HG03108 (cell line): ENCODE measurements around the gene CMIP.

Experiments used
- ATAC-seq: cut with Tn5 transposase; IDR thresholded peaks from one replicate; pipeline ENCODE4 v1.9.1; 2021; ENCODE audit warnings: moderate library complexity; ENCODE audit not compliant: unreplicated experiment

CMIP gene

GRCh38 chr16:81562174-81562849 is 117.7 kb downstream of the CMIP start:
- ATAC-seq = no peak

- no peak for ATAC-seq
Measured at GRCh38 chr16:81562926-81563325, 118.3 kb downstream of the CMIP start.

GRCh38 chr16:81564421-81564911 is 119.9 kb downstream of the CMIP start:
- no peak for ATAC-seq

GRCh38 chr16:81565321-81566028 is 120.9 kb downstream of the CMIP start:
- no peak for ATAC-seq

GRCh38 chr16:81566086-81567007 is 121.7 kb downstream of the CMIP start:
- no peak for ATAC-seq

- ATAC-seq = no peak
Measured at GRCh38 chr16:81567087-81567486, 122.5 kb downstream of the CMIP start.

GRCh38 chr16:81567987-81568748 is 123.6 kb downstream of the CMIP start:
- no peak for ATAC-seq

GRCh38 chr16:81568749-81569087 is 124.1 kb downstream of the CMIP start:
- ATAC-seq = no peak

GRCh38 chr16:81569361-81570034 is 124.9 kb downstream of the CMIP start:
- ATAC-seq = no peak

- no peak for ATAC-seq
Measured at GRCh38 chr16:81570151-81570846, 125.7 kb downstream of the CMIP start.

GRCh38 chr16:81571175-81571574 is 126.6 kb downstream of the CMIP start:
- ATAC-seq = no peak

GRCh38 chr16:81571592-81572385 is 127.2 kb downstream of the CMIP start:
- ATAC-seq = no peak

GRCh38 chr16:81572386-81573144 is 128.0 kb downstream of the CMIP start:
- no peak for ATAC-seq

GRCh38 chr16:81573533-81574020 is 129.0 kb downstream of the CMIP start:
- no peak for ATAC-seq

GRCh38 chr16:81574168-81574567 is 129.6 kb downstream of the CMIP start:
- ATAC-seq = no peak

- ATAC-seq = no peak
Measured at GRCh38 chr16:81575307-81575706, 130.7 kb downstream of the CMIP start.

GRCh38 chr16:81575834-81576233 is 131.2 kb downstream of the CMIP start:
- no peak for ATAC-seq

- ATAC-seq = no peak
Measured at GRCh38 chr16:81576696-81577095, 132.1 kb downstream of the CMIP start.
